Measurements from ENCODE around the gene MAD1L1.
"Not testable (repeated sequence)": the region's sequence is repeated elsewhere in the genome, so short reads cannot be mapped to it uniquely, and the experiment has no call there.

- TF ChIP-seq, protein P1, sequence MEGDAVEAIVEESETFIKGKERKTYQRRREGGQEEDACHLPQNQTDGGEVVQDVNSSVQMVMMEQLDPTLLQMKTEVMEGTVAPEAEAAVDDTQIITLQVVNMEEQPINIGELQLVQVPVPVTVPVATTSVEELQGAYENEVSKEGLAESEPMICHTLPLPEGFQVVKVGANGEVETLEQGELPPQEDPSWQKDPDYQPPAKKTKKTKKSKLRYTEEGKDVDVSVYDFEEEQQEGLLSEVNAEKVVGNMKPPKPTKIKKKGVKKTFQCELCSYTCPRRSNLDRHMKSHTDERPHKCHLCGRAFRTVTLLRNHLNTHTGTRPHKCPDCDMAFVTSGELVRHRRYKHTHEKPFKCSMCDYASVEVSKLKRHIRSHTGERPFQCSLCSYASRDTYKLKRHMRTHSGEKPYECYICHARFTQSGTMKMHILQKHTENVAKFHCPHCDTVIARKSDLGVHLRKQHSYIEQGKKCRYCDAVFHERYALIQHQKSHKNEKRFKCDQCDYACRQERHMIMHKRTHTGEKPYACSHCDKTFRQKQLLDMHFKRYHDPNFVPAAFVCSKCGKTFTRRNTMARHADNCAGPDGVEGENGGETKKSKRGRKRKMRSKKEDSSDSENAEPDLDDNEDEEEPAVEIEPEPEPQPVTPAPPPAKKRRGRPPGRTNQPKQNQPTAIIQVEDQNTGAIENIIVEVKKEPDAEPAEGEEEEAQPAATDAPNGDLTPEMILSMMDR (IDR thresholded peaks at IDR 0.05; ENCODE audit: insufficient read depth, low read depth, low read length), result not testable (repeated sequence)
- not testable (repeated sequence) for TF ChIP-seq EZH2 (IDR thresholded peaks at IDR 0.05; ENCODE audit: insufficient read depth, low read length)
Observed at GRCh38 chr7:1841286-1842021, 391.3 kb downstream of the MAD1L1 start.
